Hindlimb muscle (tissue), 1 donor: ENCODE results near the gene RPL39L. TPM values are rescaled to one million over a fixed set of nuclear protein-coding genes. Genes with fewer than 3 reads are reported as not detected.
"Not testable (repeated sequence)": the region's sequence is repeated elsewhere in the genome, so short reads cannot be mapped to it uniquely, and the experiment has no call there.

Experiments used
- DNase-seq: peaks from one replicate; pipeline ENCODE4 v3.0.0-alpha.2; 2013
- polyA plus RNA-seq: library from polyadenylated mRNA; unstranded; fragments of 120-200 nt; gene quantifications from one replicate; pipeline ENCODE4 v1.2.1, GENCODE V29; 2013; ENCODE audit not compliant: insufficient read length

RPL39L gene
- 7.6 TPM for polyA plus RNA-seq

- peak; percentile 86 for DNase-seq
These were observed at the start of gene RPL39L for GRCh38 chr3:187139126-187139894. RPL39L (minus strand) TSS chr3:187139496; CDS start chr3:187121300, 18,196 bp downstream.

GRCh38 chr3:187188931-187189330, 49.6 kb upstream of the RPL39L start:
- DNase-seq, result no peak

- DNase-seq, result no peak
These were observed 47.6 kb upstream of the RPL39L start for GRCh38 chr3:187186801-187187421.

- DNase-seq, result no peak
These were observed 47.1 kb upstream of the RPL39L start for GRCh38 chr3:187186375-187186774.

GRCh38 chr3:187185759-187186158, 46.5 kb upstream of the RPL39L start:
- DNase-seq, result no peak

GRCh38 chr3:187183903-187184302, 44.6 kb upstream of the RPL39L start:
- no peak for DNase-seq

GRCh38 chr3:187183210-187183862, 44.0 kb upstream of the RPL39L start:
- no peak for DNase-seq

GRCh38 chr3:187181454-187182170, 42.3 kb upstream of the RPL39L start:
- DNase-seq, result no peak

GRCh38 chr3:187172929-187173328, 33.6 kb upstream of the RPL39L start:
- DNase-seq, result no peak

- DNase-seq, result not testable (repeated sequence)
These were observed 31.6 kb upstream of the RPL39L start for GRCh38 chr3:187170911-187171310.

- no peak for DNase-seq
These were observed 30.1 kb upstream of the RPL39L start for GRCh38 chr3:187169231-187169960.

GRCh38 chr3:187167777-187168176, 28.5 kb upstream of the RPL39L start:
- DNase-seq, result no peak

- no peak for DNase-seq
These were observed 27.5 kb upstream of the RPL39L start for GRCh38 chr3:187166750-187167149.

- peak; percentile 52 for DNase-seq
These were observed 25.8 kb upstream of the RPL39L start for GRCh38 chr3:187165144-187165543.

GRCh38 chr3:187162265-187162953, 23.1 kb upstream of the RPL39L start:
- no peak for DNase-seq

- DNase-seq, result no peak
These were observed 22.3 kb upstream of the RPL39L start for GRCh38 chr3:187161556-187161955.

GRCh38 chr3:187150599-187150998, 11.3 kb upstream of the RPL39L start:
- DNase-seq, result no peak

- DNase-seq, result no peak
These were observed 10.9 kb upstream of the RPL39L start for GRCh38 chr3:187150186-187150585.

- no peak for DNase-seq
These were observed 7.1 kb upstream of the RPL39L start for GRCh38 chr3:187146389-187146788.

GRCh38 chr3:187145149-187145895, 6.0 kb upstream of the RPL39L start:
- no peak for DNase-seq

- DNase-seq, result no peak
These were observed 578 bp upstream of the RPL39L start for GRCh38 chr3:187139895-187140253.
